PC-3 (cell line): Measurements from ENCODE around the gene RPS21. TPM values are rescaled to one million over a fixed set of nuclear protein-coding genes. Genes with fewer than 3 reads are reported as not detected.

Experiments used
- ATAC-seq: fragments of 200-7000 bp; cut with Tn5 transposase; 2 replicates; pipeline ENCODE4 v1.9.1; 2020; ENCODE audit warnings: mild to moderate bottlenecking, moderate library complexity
- BruUV-seq: library from RNA; stranded (reverse); fragments of 400-500 nt; replicated peaks from 2 replicates; lab custom pipeline; 2021; lab: Mats Ljungman, UMichigan
- CTCF ChIA-PET: fragments of 300-600 bp; sonication (Branson Sonifier 250); formaldehyde crosslinking; loops from one replicate; lab custom pipeline; 2022; ENCODE audit warnings: antibody characterized with exemption; lab: Charles Lee
- POLR2A ChIA-PET: fragments of 300-600 bp; sonication (Branson Sonifier 250); formaldehyde crosslinking; loops from one replicate; lab custom pipeline; 2022; ENCODE audit warnings: antibody characterized with exemption; ENCODE audit not compliant: unreplicated experiment; lab: Charles Lee
- DNase-seq: peaks from one replicate; pipeline ENCODE4 v3.0.0-alpha.2; 2015
- H2AFZ ChIP-seq: fragments of 300-600 bp; sonication (generic); 2 replicates; pipeline ENCODE4 v1.6.0; 2016; ENCODE audit warnings: antibody characterized with exemption, low read length
- H3F3A ChIP-seq: fragments of 300-600 bp; sonication (generic); one replicate; pipeline ENCODE4 v1.6.0; 2017; ENCODE audit warnings: antibody characterized with exemption, low read length, control low read depth, mild to moderate bottlenecking; ENCODE audit not compliant: unreplicated experiment
- H3K27ac ChIP-seq: fragments of 300-600 bp; sonication (generic); 2 replicates; pipeline ENCODE4 v1.5.1; 2016; ENCODE audit warnings: mild to moderate bottlenecking, low read length
- H3K27me3 ChIP-seq: fragments of 300-600 bp; sonication (generic); 2 replicates; pipeline ENCODE4 v1.6.1; 2016; ENCODE audit warnings: low read length, mixed read lengths
- H3K36me3 ChIP-seq: fragments of 300-600 bp; sonication (generic); 2 replicates; pipeline ENCODE4 v1.6.1; 2016; ENCODE audit warnings: low read depth, mixed run types, low read length, mixed read lengths
- H3K4me1 ChIP-seq: fragments of 300-600 bp; sonication (generic); 2 replicates; pipeline ENCODE4 v1.5.1; 2016; ENCODE audit warnings: low read length; ENCODE audit not compliant: insufficient read depth
- H3K4me2 ChIP-seq: fragments of 300-600 bp; sonication (generic); 2 replicates; pipeline ENCODE4 v1.6.0; 2016; ENCODE audit warnings: low read length
- H3K4me3 ChIP-seq: fragments of 300-600 bp; sonication (generic); 2 replicates; pipeline ENCODE4 v1.5.1; 2016; ENCODE audit warnings: mild to moderate bottlenecking, low read length, mixed read lengths
- H3K79me2 ChIP-seq: fragments of 300-600 bp; sonication (generic); 2 replicates; pipeline ENCODE4 v1.6.1; 2017; ENCODE audit warnings: low read length, mixed read lengths
- H3K9ac ChIP-seq: fragments of 300-600 bp; sonication (generic); 2 replicates; pipeline ENCODE4 v1.6.0; 2016; ENCODE audit warnings: mild to moderate bottlenecking, low read length
- H3K9me2 ChIP-seq: fragments of 300-600 bp; sonication (generic); replicated peaks from 2 replicates; pipeline ENCODE4 v1.6.1; 2016; ENCODE audit warnings: mixed run types, low read length, mixed read lengths
- H3K9me3 ChIP-seq: fragments of 300-600 bp; sonication (generic); 2 replicates; pipeline ENCODE4 v1.6.1; 2016; ENCODE audit warnings: low read length, mixed read lengths
- H4K20me1 ChIP-seq: fragments of 300-600 bp; sonication (generic); 2 replicates; pipeline ENCODE4 v1.6.1; 2016; ENCODE audit warnings: low read length, mixed read lengths
- CTCF ChIP-seq: fragments of 300-600 bp; sonication (generic); conservative IDR thresholded peaks from 2 replicates; pipeline ENCODE4 v1.5.1; 2017; ENCODE audit warnings: antibody characterized with exemption, low read depth, mild to moderate bottlenecking, low read length
- EZH2 ChIP-seq: fragments of 300-600 bp; sonication (generic); IDR thresholded peaks from one replicate; pipeline ENCODE4 v1.6.1; 2017; ENCODE audit warnings: antibody characterized with exemption, mild to moderate bottlenecking, low read length; ENCODE audit not compliant: unreplicated experiment
- EZH2phosphoT487 ChIP-seq: fragments of 300-600 bp; sonication (generic); IDR thresholded peaks from 2 replicates; pipeline ENCODE4 v1.6.1; 2018; ENCODE audit warnings: mild to moderate bottlenecking, antibody characterized with exemption, low read length, borderline replicate concordance
- intact Hi-C: fragments of 100-400 bp; cut with micrococcal nuclease; formaldehyde crosslinking; loops from 2 replicates; pipeline ENCODE4 v1.9.0; 2023
- total RNA-seq: library from RNA; depleted of rRNA; stranded (reverse); fragments of >200 nt; gene quantifications from 2 replicates; pipeline ENCODE4 v1.2.3, GENCODE V29; 2014

The RPS21 gene
- total RNA-seq, 1 experiment from 2014 or later: 1,945 TPM

- H3K4me1 ChIP-seq: no peaks in the 10 kb centered on the region
- H3K79me2 ChIP-seq: peaks cover 10% of the 10 kb centered on the region; the same call in 1 of the 2 replicates
- no peak overlapping the region for H2AFZ ChIP-seq
- CTCF ChIA-PET: interaction anchor here (0.6 kb wide), 1 partner anchor 236 kb away, joined by 6 read pairs; no protein-coding TSS in a partner anchor
- no peaks in the 10 kb centered on the region for H3K9me3 ChIP-seq
- no peaks in the 10 kb centered on the region for H4K20me1 ChIP-seq
- H3K4me3 ChIP-seq: no peak overlapping the region
- no peak overlapping the region for H3K9ac ChIP-seq
- H3K9me2 ChIP-seq: no peaks in the 10 kb centered on the region
- no peak for DNase-seq
- ATAC-seq: no peak
- no peak for TF ChIP-seq CTCF
- no peak for TF ChIP-seq EZH2
- TF ChIP-seq EZH2phosphoT487: no peak
- H3K27me3 ChIP-seq: no peaks in the 10 kb centered on the region
- POLR2A ChIA-PET: no interaction called here
- intact Hi-C loops: no loop called here
- H3K4me2 ChIP-seq: no peak overlapping the region
- H3K36me3 ChIP-seq: peaks cover 69% of the 10 kb centered on the region
- H3F3A ChIP-seq: no peaks in the 10 kb centered on the region
- no TSS peak for BruUV-seq
- no peak overlapping the region for H3K27ac ChIP-seq
Observed at GRCh38 chr20:62344092-62344491, 42.8 kb upstream of the RPS21 start.

- no peaks in the 10 kb centered on the region for H3K9me2 ChIP-seq
- H3K4me2 ChIP-seq: no peak overlapping the region
- ChIA-PET POLR2A (interaction anchor here (0.6 kb wide), 1 partner anchor 12 kb away, joined by 3 read pairs; no protein-coding TSS in a partner anchor), CTCF (no interaction called here)
- H3F3A ChIP-seq: no peaks in the 10 kb centered on the region
- TF ChIP-seq CTCF (no peak), EZH2phosphoT487 (no peak)
- H3K79me2 ChIP-seq: peaks cover 10% of the 10 kb centered on the region; the same call in 1 of the 2 replicates
- peaks cover 1% of the 10 kb centered on the region for H3K4me1 ChIP-seq
- no peak overlapping the region for H2AFZ ChIP-seq
- peaks cover 67% of the 10 kb centered on the region for H3K36me3 ChIP-seq
- no peaks in the 10 kb centered on the region for H4K20me1 ChIP-seq
- BruUV-seq: no TSS peak
- no peaks in the 10 kb centered on the region for H3K27me3 ChIP-seq
- H3K4me3 ChIP-seq: no peak overlapping the region
- no peaks in the 10 kb centered on the region for H3K9me3 ChIP-seq
- no peak overlapping the region for H3K27ac ChIP-seq
- intact Hi-C loops: no loop called here
- ATAC-seq: no peak
- no peak for DNase-seq
- no peak overlapping the region for H3K9ac ChIP-seq
Observed at GRCh38 chr20:62344782-62345181, 42.1 kb upstream of the RPS21 start.

DNA sequence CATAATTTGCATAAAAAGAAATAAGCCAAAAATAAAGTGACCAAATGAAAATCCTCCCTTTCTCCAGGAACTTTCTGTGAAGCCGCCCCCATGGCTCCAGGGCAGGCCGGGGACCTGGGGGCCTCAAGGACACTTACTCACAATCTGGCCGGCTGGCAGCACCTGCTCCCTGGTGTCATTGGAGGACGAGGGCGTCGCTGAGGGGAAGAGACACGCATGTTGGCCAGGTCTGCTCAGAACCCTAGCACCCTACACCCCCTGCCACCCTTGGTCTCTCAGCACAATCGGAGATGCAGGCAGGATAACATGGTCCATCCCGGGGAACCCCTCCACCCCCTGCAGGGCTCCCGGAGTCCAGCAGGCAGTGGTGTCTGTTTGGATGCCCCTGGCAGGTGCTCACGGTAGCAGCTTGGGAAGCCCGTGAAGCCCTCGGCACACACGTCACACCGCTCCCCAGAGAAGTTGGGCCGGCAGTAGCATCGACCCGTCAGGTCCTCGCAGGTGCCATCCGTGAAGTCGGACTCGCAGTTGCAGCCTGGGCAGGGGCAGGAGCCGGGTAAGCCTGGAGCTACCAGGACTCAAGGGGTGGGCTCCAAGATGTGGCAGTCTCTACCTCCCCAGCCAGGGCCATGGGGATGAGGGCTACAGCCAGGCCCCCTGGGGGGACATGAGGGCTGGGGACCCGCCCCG is 41.1 kb upstream of the RPS21 start:
- H3F3A ChIP-seq: peaks cover 4% of the 10 kb centered on the region
- ATAC-seq: no peak
- no peak overlapping the region for H3K4me2 ChIP-seq
- no peak overlapping the region for H3K4me3 ChIP-seq
- H2AFZ ChIP-seq: no peak overlapping the region
- peaks cover 60% of the 10 kb centered on the region for H3K36me3 ChIP-seq
- TF ChIP-seq EZH2: no peak
- TF ChIP-seq EZH2phosphoT487: no peak
- no peak for TF ChIP-seq CTCF
- CTCF ChIA-PET: no interaction called here
- no peaks in the 10 kb centered on the region for H4K20me1 ChIP-seq
- no peaks in the 10 kb centered on the region for H3K9me3 ChIP-seq
- DNase-seq: no peak
- peaks cover 10% of the 10 kb centered on the region; the same call in 1 of the 2 replicates for H3K79me2 ChIP-seq
- intact Hi-C loops: no loop called here
- no TSS peak for BruUV-seq
- POLR2A ChIA-PET: no interaction called here
- H3K27ac ChIP-seq: no peak overlapping the region
- peaks cover 12% of the 10 kb centered on the region for H3K4me1 ChIP-seq
- no peaks in the 10 kb centered on the region for H3K9me2 ChIP-seq
- H3K9ac ChIP-seq: no peak overlapping the region
- no peaks in the 10 kb centered on the region for H3K27me3 ChIP-seq
